SK-N-SH (cell line): Measurements from ENCODE around the gene WDR93. TPM values are rescaled to one million over a fixed set of nuclear protein-coding genes. Genes with fewer than 3 reads are reported as not detected.

Experiments used
- CTCF ChIA-PET: fragments of 300-600, 350-600 bp; formaldehyde crosslinking; extraction: SDS; loops from one replicate; lab custom pipeline; 2021; lab: Yijun Ruan, JAX
- POLR2A ChIA-PET: fragments of 350-600 bp; sonication (Branson Sonifier 250); formaldehyde crosslinking; extraction: SDS; loops from one replicate; lab custom pipeline; 2020; ENCODE audit warnings: antibody characterized with exemption, inconsistent platforms; lab: Yijun Ruan, JAX
- DNase-seq: peaks from one replicate; pipeline ENCODE4 v3.0.0; 2012
- H2AFZ ChIP-seq: fragments of 200-600 bp; sonication (generic); 2 replicates; pipeline ENCODE4 v1.8.1; 2016; ENCODE audit warnings: antibody characterized with exemption, mild to moderate bottlenecking, low read depth
- H3F3A ChIP-seq: fragments of 200-600 bp; sonication (generic); replicated peaks from 2 replicates; pipeline ENCODE3; 2016; ENCODE audit warnings: antibody characterized with exemption, mild to moderate bottlenecking; ENCODE audit not compliant: insufficient read depth
- H3K27ac ChIP-seq, 2 experiments: fragments of 200-500 bp in 1 of 2; fragments of 200-600 bp in 1 of 2; sonication (Bioruptor generic) in 1 of 2; sonication (generic), shearing (Covaris generic) in 1 of 2; 2 replicates each; pipeline versions ENCODE4 v1.5.1 to v1.6.1; 2014 to 2016; ENCODE audit warnings: low read depth in 2 of 2, inconsistent platforms in 1 of 2, low read length in 1 of 2, mild to moderate bottlenecking in 1 of 2, mixed read lengths in 1 of 2
- H3K27me3 ChIP-seq: fragments of 200-600 bp; sonication (generic), shearing (Covaris generic); 2 replicates; pipeline ENCODE4 v1.6.1; 2016; ENCODE audit warnings: mixed run types; ENCODE audit not compliant: insufficient read depth
- H3K36me3 ChIP-seq, 2 experiments: fragments of 200-500 bp in 1 of 2; fragments of 200-600 bp in 1 of 2; sonication (Bioruptor generic) in 1 of 2; sonication (generic) in 1 of 2; replicated peaks in 1 of 2; 2 replicates each; pipeline versions ENCODE3 to v1.5.1; 2014 to 2016; ENCODE audit warnings: low read length in 1 of 2, mild to moderate bottlenecking in 1 of 2; ENCODE audit not compliant: insufficient read depth in 2 of 2, control insufficient read depth in 1 of 2
- H3K4me1 ChIP-seq, 2 experiments: fragments of 200-500 bp in 1 of 2; fragments of 200-600 bp in 1 of 2; sonication (Bioruptor generic) in 1 of 2; sonication (generic), shearing (Covaris generic) in 1 of 2; 2 replicates each; pipeline versions ENCODE4 v1.5.1 to v1.6.1; 2014 to 2016; ENCODE audit warnings: low read depth in 1 of 2, low read length in 1 of 2, mixed run types in 1 of 2; ENCODE audit not compliant: insufficient read depth in 2 of 2, control insufficient read depth in 1 of 2
- H3K4me2 ChIP-seq: fragments of 200-600 bp; sonication (generic), shearing (Covaris generic); 2 replicates; pipeline ENCODE4 v1.6.1; 2017; ENCODE audit warnings: mixed run types
- H3K4me3 ChIP-seq, 2 experiments: fragments of 200-500 bp in 1 of 2; fragments of 200-600 bp in 1 of 2; sonication (Bioruptor generic) in 1 of 2; sonication (generic), shearing (Covaris generic) in 1 of 2; 2 replicates each; pipeline versions ENCODE4 v1.5.1 to v1.8.1; 2014 to 2016; ENCODE audit warnings: low read depth in 2 of 2, inconsistent platforms in 1 of 2, low read length in 1 of 2, mild to moderate bottlenecking in 1 of 2, mixed read lengths in 1 of 2, moderate library complexity in 1 of 2
- H3K79me2 ChIP-seq: fragments of 200-600 bp; sonication (generic); 2 replicates; pipeline ENCODE4 v1.8.1; 2017; ENCODE audit warnings: mild to moderate bottlenecking; ENCODE audit not compliant: insufficient read depth
- H3K9ac ChIP-seq: fragments of 200-600 bp; sonication (generic); 2 replicates; pipeline ENCODE4 v1.6.1; 2017; ENCODE audit warnings: mixed run types
- H3K9me2 ChIP-seq: fragments of 200-600 bp; sonication (generic); 2 replicates; pipeline ENCODE4 v1.6.1; 2017; ENCODE audit warnings: mixed run types
- H3K9me3 ChIP-seq: fragments of 200-600 bp; sonication (generic); 2 replicates; pipeline ENCODE4 v1.6.1; 2017; ENCODE audit warnings: mixed run types, mild to moderate bottlenecking, moderate library complexity
- H4K20me1 ChIP-seq: fragments of 200-600 bp; sonication (generic); 2 replicates; pipeline ENCODE4 v1.6.1; 2017; ENCODE audit warnings: mild to moderate bottlenecking, mixed run types; ENCODE audit not compliant: insufficient read depth
- CTCF ChIP-seq: fragments of 200-600 bp; sonication (generic); IDR thresholded peaks from 2 replicates; pipeline ENCODE4 v1.6.1; 2017; ENCODE audit warnings: antibody characterized with exemption, mild to moderate bottlenecking, moderate library complexity
- ELF1 ChIP-seq: IDR thresholded peaks from 2 replicates; pipeline ENCODE4 v1.4.0; 2012
- EZH2phosphoT487 ChIP-seq: fragments of 200-600 bp; sonication (generic); IDR thresholded peaks from 2 replicates; pipeline ENCODE4 v1.6.1; 2017; ENCODE audit warnings: low read depth, mixed run types, mild to moderate bottlenecking, antibody characterized with exemption, moderate library complexity, borderline replicate concordance
- FOXM1 ChIP-seq: IDR thresholded peaks from 2 replicates; pipeline ENCODE4 v1.4.0; 2012; ENCODE audit warnings: low read depth, mild to moderate bottlenecking
- GATA2 ChIP-seq: sonication (generic); formaldehyde crosslinking; IDR thresholded peaks from 2 replicates; pipeline ENCODE4 v1.5.0; 2020; ENCODE audit warnings: mild to moderate bottlenecking, missing genetic modification reagents
- JUND ChIP-seq: IDR thresholded peaks from 2 replicates; pipeline ENCODE4 v1.4.0; 2012
- MEF2A ChIP-seq: IDR thresholded peaks from 2 replicates; pipeline ENCODE4 v1.4.0; 2012; ENCODE audit warnings: low read depth, borderline replicate concordance
- MXI1 ChIP-seq: IDR thresholded peaks from 2 replicates; pipeline ENCODE4 v1.6.1; 2012; ENCODE audit warnings: mild to moderate bottlenecking, low read depth, low read length, improper control_type of control experiment
- NFIC ChIP-seq: IDR thresholded peaks from 2 replicates; pipeline ENCODE4 v1.4.0; 2012; ENCODE audit warnings: borderline replicate concordance
- PBX3 ChIP-seq: IDR thresholded peaks from 2 replicates; pipeline ENCODE4; 2012
- POLR2AphosphoS5 ChIP-seq: IDR thresholded peaks from 2 replicates; pipeline ENCODE4 v1.6.1; 2012; ENCODE audit warnings: low read depth, low read length
- REST ChIP-seq: IDR thresholded peaks from 2 replicates; pipeline ENCODE4 v1.6.1; 2012; ENCODE audit warnings: mild to moderate bottlenecking, low read depth, low read length, moderate library complexity
- TCF12 ChIP-seq: IDR thresholded peaks from 2 replicates; pipeline ENCODE4 v1.4.0; 2012
- YY1 ChIP-seq: IDR thresholded peaks from 2 replicates; pipeline ENCODE4 v1.4.0; 2012; ENCODE audit warnings: low read depth, mild to moderate bottlenecking
- ZBTB33 ChIP-seq: IDR thresholded peaks from 2 replicates; pipeline ENCODE4 v1.4.0; 2012; ENCODE audit warnings: low read depth, borderline replicate concordance
- WGBS: methylation state at CpG from one replicate; pipeline ENCODE4 v1.1.6; 2017; ENCODE audit warnings: low lambda C conversion rate; 5-methylcytosine and 5-hydroxymethylcytosine counted together
- polyA plus RNA-seq, 3 experiments: library from polyadenylated mRNA; depleted of rRNA; stranded (reverse); fragments of >200 nt; gene quantifications; 2 replicates each; pipeline ENCODE4 v1.2.3, GENCODE V29; 2012

Gene WDR93
- polyA plus RNA-seq, 1 of the 3 experiments (the other 2 are of a cell fraction) = 0.35 TPM

GRCh38 chr15:89743594-89743993, 53.0 kb downstream of the WDR93 start:
- H3F3A ChIP-seq = no peaks in the 10 kb centered on the region
- H3K79me2 ChIP-seq = no peaks in the 10 kb centered on the region
- H3K4me2 ChIP-seq = no peak overlapping the region
- ChIA-PET POLR2A (no interaction called here), CTCF (interaction anchor here (0.8 to 2.5 kb wide), 3 partner anchors 16 to 133 kb away, joined by 3 to 9 read pairs (median 3); no protein-coding TSS in a partner anchor)
- H3K9me3 ChIP-seq = no peaks in the 10 kb centered on the region
- no peaks in the 10 kb centered on the region for H3K27me3 ChIP-seq
- H3K9me2 ChIP-seq = no peaks in the 10 kb centered on the region
- no peak overlapping the region for H2AFZ ChIP-seq
- no peak for DNase-seq
- H3K4me3 ChIP-seq = no peak overlapping the region
- TF ChIP-seq REST (no peak), POLR2AphosphoS5 (no peak), JUND (no peak), NFIC (no peak), PBX3 (no peak), MXI1 (no peak), ZBTB33 (no peak), YY1 (no peak), CTCF (no peak), TCF12 (no peak), GATA2 (CRISPR knock-in tag) (no peak), ELF1 (no peak), EZH2phosphoT487 (no peak), MEF2A (no peak), FOXM1 (no peak)
- 73% methylated on average over 6 of the region's 8 CpGs for WGBS
- H4K20me1 ChIP-seq = no peaks in the 10 kb centered on the region
- H3K36me3 ChIP-seq = no peaks in the 10 kb centered on the region
- H3K27ac ChIP-seq = no peak overlapping the region
- H3K4me1 ChIP-seq = no peaks in the 10 kb centered on the region; a peak in 1 of 4 replicates
- no peak overlapping the region for H3K9ac ChIP-seq
